SK-N-SH treated with all-trans-retinoic acid at 6 μM for 48 hours (cell line): Measurements from ENCODE around the gene VPS11.

Source experiments
- ATAC-seq: fragments of 200-7000 bp; cut with Tn5 transposase; 3 replicates; pipeline ENCODE4 v1.9.1; 2020; ENCODE audit warnings: mild to moderate bottlenecking, moderate library complexity
- ARNTL ChIP-seq: fragments of 450-650 bp; formaldehyde crosslinking; IDR thresholded peaks from 2 replicates; pipeline ENCODE4 v1.5.0; 2020; ENCODE audit warnings: low read depth, mild to moderate bottlenecking, moderate library complexity, borderline replicate concordance
- ESRRG ChIP-seq: fragments of 250-450 bp; sonication (Bioruptor Pico); IDR thresholded peaks from 2 replicates; pipeline ENCODE4 v1.6.1; 2021; ENCODE audit warnings: mild to moderate bottlenecking
- GLIS3 ChIP-seq: fragments of 250-450 bp; sonication (Bioruptor Pico); IDR thresholded peaks from 2 replicates; pipeline ENCODE4 v1.5.0; 2020; ENCODE audit warnings: mild to moderate bottlenecking, moderate library complexity
- ISL1 ChIP-seq: fragments of 250-450 bp; sonication (Bioruptor Pico); IDR thresholded peaks from 2 replicates; pipeline ENCODE4 v2.1.2; 2022; ENCODE audit warnings: mild to moderate bottlenecking, moderate library complexity
- OSR1 ChIP-seq: fragments of 250-450 bp; sonication (Bioruptor Pico); IDR thresholded peaks from 2 replicates; pipeline ENCODE4 v1.8.0; 2022; ENCODE audit warnings: moderate library complexity, mild to moderate bottlenecking, inconsistent platforms
- POU6F1 ChIP-seq: fragments of 250-450 bp; sonication (Bioruptor Pico); IDR thresholded peaks from 2 replicates; pipeline ENCODE4 v1.8.0; 2021; ENCODE audit warnings: low read depth, mild to moderate bottlenecking, moderate library complexity, borderline replicate concordance
- PPARA ChIP-seq: fragments of 250-450 bp; sonication (Bioruptor Pico); IDR thresholded peaks from 2 replicates; pipeline ENCODE4 v1.5.0; 2020; ENCODE audit warnings: mild to moderate bottlenecking, borderline replicate concordance
- RARB ChIP-seq: fragments of 250-450 bp; sonication (Bioruptor Pico); IDR thresholded peaks from 2 replicates; pipeline ENCODE4 v1.8.0; 2021; ENCODE audit warnings: mild to moderate bottlenecking, moderate library complexity
- SNAI2 ChIP-seq: fragments of 250-450 bp; sonication (Bioruptor Pico); IDR thresholded peaks from 2 replicates; pipeline ENCODE4 v1.5.0; 2020; ENCODE audit warnings: mild to moderate bottlenecking, moderate library complexity
- TCF4 ChIP-seq: fragments of 250-450 bp; sonication (Bioruptor Pico); IDR thresholded peaks from 2 replicates; pipeline ENCODE4 v1.8.0; 2021; ENCODE audit warnings: mild to moderate bottlenecking, moderate library complexity, borderline replicate concordance
- TOX ChIP-seq: fragments of 250-450 bp; sonication (Bioruptor Pico); IDR thresholded peaks from 2 replicates; pipeline ENCODE4 v1.8.0; 2021; ENCODE audit warnings: mild to moderate bottlenecking, moderate library complexity, borderline replicate concordance
- ZC3H10 ChIP-seq: fragments of 250-450 bp; sonication (Bioruptor Pico); IDR thresholded peaks from 2 replicates; pipeline ENCODE4 v1.5.1; 2021; ENCODE audit warnings: mild to moderate bottlenecking, moderate library complexity
- ZFP30 ChIP-seq: fragments of 450-650 bp; formaldehyde crosslinking; IDR thresholded peaks from 2 replicates; pipeline ENCODE4 v1.5.0; 2022; ENCODE audit warnings: mild to moderate bottlenecking, moderate library complexity
- ZNF565 ChIP-seq: fragments of 450-650 bp; formaldehyde crosslinking; conservative IDR thresholded peaks from 2 replicates; pipeline ENCODE4 v1.5.0; 2020; ENCODE audit warnings: low read depth, mild to moderate bottlenecking, moderate library complexity
- ZNF70 ChIP-seq: fragments of 450-650 bp; formaldehyde crosslinking; IDR thresholded peaks from 2 replicates; pipeline ENCODE4 v1.5.0; 2020; ENCODE audit warnings: mild to moderate bottlenecking, moderate library complexity
- ZNF8 ChIP-seq: fragments of 450-650 bp; formaldehyde crosslinking; IDR thresholded peaks from 2 replicates; pipeline ENCODE4 v1.5.0; 2020; ENCODE audit warnings: mild to moderate bottlenecking, moderate library complexity
- TF ChIP-seq, protein P1 (sequence below): fragments of 250-450 bp; sonication (Bioruptor Pico); IDR thresholded peaks from 2 replicates; pipeline ENCODE4 v1.5.0; 2020; ENCODE audit warnings: mild to moderate bottlenecking, moderate library complexity
- TF ChIP-seq, protein P2 (sequence below): fragments of 250-450 bp; sonication (Bioruptor Pico); IDR thresholded peaks from 2 replicates; pipeline ENCODE4 v1.8.0; 2020; ENCODE audit warnings: mild to moderate bottlenecking, moderate library complexity, borderline replicate concordance
- TF ChIP-seq, protein P3 (sequence below): fragments of 250-450 bp; sonication (Bioruptor Pico); IDR thresholded peaks from 2 replicates; pipeline ENCODE4 v1.5.1; 2020; ENCODE audit warnings: low read depth, mild to moderate bottlenecking, moderate library complexity

Gene VPS11

DNA sequence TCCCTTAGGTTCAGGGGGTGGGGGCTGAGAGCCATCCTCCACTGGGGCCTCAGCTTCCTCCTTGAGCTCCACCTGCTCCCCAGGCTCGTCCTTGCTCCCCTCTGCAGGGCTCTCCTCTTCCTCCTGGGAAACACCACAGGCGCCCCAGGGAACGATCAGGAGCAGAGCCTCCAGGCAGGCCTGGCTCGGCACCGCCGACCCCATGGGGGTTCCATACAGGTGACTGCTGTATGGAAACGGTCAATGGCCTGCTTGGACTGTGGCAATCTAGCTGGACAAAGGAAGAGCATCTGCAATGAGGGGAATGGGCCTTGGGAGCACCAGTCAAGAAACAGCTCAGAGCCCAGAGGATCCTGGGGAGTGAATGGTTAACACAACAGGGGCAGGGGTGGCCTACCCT, 18.5 kb upstream of the VPS11 start (continued):
- TF ChIP-seq, protein P1, sequence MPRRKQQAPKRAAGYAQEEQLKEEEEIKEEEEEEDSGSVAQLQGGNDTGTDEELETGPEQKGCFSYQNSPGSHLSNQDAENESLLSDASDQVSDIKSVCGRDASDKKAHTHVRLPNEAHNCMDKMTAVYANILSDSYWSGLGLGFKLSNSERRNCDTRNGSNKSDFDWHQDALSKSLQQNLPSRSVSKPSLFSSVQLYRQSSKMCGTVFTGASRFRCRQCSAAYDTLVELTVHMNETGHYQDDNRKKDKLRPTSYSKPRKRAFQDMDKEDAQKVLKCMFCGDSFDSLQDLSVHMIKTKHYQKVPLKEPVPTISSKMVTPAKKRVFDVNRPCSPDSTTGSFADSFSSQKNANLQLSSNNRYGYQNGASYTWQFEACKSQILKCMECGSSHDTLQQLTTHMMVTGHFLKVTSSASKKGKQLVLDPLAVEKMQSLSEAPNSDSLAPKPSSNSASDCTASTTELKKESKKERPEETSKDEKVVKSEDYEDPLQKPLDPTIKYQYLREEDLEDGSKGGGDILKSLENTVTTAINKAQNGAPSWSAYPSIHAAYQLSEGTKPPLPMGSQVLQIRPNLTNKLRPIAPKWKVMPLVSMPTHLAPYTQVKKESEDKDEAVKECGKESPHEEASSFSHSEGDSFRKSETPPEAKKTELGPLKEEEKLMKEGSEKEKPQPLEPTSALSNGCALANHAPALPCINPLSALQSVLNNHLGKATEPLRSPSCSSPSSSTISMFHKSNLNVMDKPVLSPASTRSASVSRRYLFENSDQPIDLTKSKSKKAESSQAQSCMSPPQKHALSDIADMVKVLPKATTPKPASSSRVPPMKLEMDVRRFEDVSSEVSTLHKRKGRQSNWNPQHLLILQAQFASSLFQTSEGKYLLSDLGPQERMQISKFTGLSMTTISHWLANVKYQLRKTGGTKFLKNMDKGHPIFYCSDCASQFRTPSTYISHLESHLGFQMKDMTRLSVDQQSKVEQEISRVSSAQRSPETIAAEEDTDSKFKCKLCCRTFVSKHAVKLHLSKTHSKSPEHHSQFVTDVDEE (CRISPR knock-in tag), result no peak
- TF ChIP-seq ESRRG (CRISPR knock-in tag) (no peak), ISL1 (no peak), ZNF565 (no peak), ZNF8 (no peak), POU6F1 (CRISPR knock-in tag) (no peak), OSR1 (CRISPR knock-in tag) (no peak), TOX (CRISPR knock-in tag) (no peak)

DNA sequence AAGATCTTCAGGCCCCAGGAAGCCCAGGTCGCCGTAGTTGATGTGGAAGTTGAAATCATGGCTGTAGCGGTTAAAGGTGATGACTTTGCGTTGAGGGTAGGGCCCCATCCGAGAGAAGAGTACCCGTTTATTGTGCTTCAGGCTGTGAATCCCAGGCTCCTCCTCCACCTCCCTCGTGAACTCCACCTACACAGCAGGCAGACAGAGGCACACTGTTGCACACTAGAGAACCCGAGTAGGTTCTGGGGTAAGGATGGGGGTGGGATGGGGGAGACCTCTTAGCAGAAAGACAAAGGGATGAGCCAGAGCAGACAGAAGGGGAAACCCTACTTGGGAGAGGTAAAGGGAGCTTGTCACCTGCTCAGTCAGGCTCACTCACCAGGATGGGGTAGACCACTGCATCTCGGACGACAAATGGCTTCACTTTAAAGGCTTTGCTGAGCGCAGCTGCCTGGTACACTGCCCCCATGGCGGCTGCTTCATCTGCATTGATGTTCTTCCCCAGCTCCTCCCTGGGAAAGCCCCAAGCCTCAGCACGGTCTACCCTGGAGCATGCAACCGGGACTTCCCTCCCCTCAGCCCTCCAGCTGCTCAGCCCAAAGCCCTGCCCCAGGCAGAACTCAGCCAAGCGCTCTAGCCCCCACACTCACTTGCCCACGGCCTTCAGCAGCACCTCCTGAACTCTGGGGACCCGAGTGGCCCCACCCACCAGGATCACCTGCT, 16.0 kb upstream of the VPS11 start:
- TF ChIP-seq ZFP30 (CRISPR knock-in tag) (no peak), TOX (CRISPR knock-in tag) (no peak), ZNF70 (CRISPR knock-in tag) (no peak), RARB (CRISPR knock-in tag) (no peak), GLIS3 (no peak), ESRRG (CRISPR knock-in tag) (no peak), TCF4 (CRISPR knock-in tag) (no peak), PPARA (CRISPR knock-in tag) (no peak)
- TF ChIP-seq, protein P2, sequence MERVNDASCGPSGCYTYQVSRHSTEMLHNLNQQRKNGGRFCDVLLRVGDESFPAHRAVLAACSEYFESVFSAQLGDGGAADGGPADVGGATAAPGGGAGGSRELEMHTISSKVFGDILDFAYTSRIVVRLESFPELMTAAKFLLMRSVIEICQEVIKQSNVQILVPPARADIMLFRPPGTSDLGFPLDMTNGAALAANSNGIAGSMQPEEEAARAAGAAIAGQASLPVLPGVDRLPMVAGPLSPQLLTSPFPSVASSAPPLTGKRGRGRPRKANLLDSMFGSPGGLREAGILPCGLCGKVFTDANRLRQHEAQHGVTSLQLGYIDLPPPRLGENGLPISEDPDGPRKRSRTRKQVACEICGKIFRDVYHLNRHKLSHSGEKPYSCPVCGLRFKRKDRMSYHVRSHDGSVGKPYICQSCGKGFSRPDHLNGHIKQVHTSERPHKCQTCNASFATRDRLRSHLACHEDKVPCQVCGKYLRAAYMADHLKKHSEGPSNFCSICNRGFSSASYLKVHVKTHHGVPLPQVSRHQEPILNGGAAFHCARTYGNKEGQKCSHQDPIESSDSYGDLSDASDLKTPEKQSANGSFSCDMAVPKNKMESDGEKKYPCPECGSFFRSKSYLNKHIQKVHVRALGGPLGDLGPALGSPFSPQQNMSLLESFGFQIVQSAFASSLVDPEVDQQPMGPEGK (CRISPR knock-in tag), result no peak
- no peak for ATAC-seq

- ATAC-seq, result no peak
- no peak for TF ChIP-seq PPARA (CRISPR knock-in tag)
- no peak for TF ChIP-seq POU6F1 (CRISPR knock-in tag)
- TF ChIP-seq ESRRG (CRISPR knock-in tag), result no peak
- TF ChIP-seq RARB (CRISPR knock-in tag), result no peak
- TF ChIP-seq ZNF70 (CRISPR knock-in tag), result no peak
- TF ChIP-seq ZNF565, result no peak
Measured at GRCh38 chr11:119052163-119052814, 15.3 kb upstream of the VPS11 start.

DNA sequence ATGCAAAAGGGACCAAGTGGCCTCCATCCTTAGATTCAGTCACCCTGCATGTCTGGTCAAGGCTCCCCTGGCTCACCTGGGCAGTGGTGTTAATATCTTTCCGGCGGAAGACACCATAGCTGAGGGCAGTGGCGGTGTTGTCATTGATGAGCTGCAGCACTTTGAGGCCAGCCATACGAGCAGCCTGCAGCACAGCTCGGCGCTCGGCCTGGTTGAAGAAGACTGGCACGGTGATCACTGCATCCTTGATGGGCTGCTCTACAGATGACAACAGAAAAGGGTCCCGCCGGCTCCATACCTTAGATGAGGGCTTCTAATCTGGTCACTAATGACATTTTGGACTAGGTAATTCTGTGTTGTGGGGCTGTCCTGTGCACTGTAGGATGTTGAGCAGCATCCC, 13.2 kb upstream of the VPS11 start:
- TF ChIP-seq, protein P1 (CRISPR knock-in tag), result no peak
- TF ChIP-seq, protein P3, sequence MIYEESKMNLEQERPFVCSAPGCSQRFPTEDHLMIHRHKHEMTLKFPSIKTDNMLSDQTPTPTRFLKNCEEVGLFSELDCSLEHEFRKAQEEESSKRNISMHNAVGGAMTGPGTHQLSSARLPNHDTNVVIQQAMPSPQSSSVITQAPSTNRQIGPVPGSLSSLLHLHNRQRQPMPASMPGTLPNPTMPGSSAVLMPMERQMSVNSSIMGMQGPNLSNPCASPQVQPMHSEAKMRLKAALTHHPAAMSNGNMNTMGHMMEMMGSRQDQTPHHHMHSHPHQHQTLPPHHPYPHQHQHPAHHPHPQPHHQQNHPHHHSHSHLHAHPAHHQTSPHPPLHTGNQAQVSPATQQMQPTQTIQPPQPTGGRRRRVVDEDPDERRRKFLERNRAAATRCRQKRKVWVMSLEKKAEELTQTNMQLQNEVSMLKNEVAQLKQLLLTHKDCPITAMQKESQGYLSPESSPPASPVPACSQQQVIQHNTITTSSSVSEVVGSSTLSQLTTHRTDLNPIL (CRISPR knock-in tag), result no peak
- TF ChIP-seq ISL1 (no peak), OSR1 (CRISPR knock-in tag) (no peak), ARNTL (no peak), ZC3H10 (CRISPR knock-in tag) (no peak), PPARA (CRISPR knock-in tag) (no peak), SNAI2 (CRISPR knock-in tag) (no peak), TOX (CRISPR knock-in tag) (no peak)
- no peak for ATAC-seq
